HepG2 (cell line): ENCODE measurements around the gene PPP6R2. TPM values are rescaled to one million over a fixed set of nuclear protein-coding genes. Genes with fewer than 3 reads are reported as not detected.

ENCODE experiments used
- CENPT ChIP-seq: sonication (generic); formaldehyde crosslinking; IDR thresholded peaks from 2 replicates; pipeline ENCODE4 v1.8.0; 2022; ENCODE audit warnings: low read depth, mild to moderate bottlenecking, moderate library complexity, missing genetic modification reagents
- E2F1 ChIP-seq: sonication (generic); formaldehyde crosslinking; IDR thresholded peaks from 2 replicates; pipeline ENCODE4 v1.5.0; 2020; ENCODE audit warnings: missing genetic modification reagents
- FOXP4 ChIP-seq: sonication (generic); formaldehyde crosslinking; IDR thresholded peaks from 2 replicates; pipeline ENCODE4 v1.4.0; 2020; ENCODE audit warnings: missing genetic modification reagents
- HNRNPLL ChIP-seq: fragments of 200-400 bp; formaldehyde crosslinking; IDR thresholded peaks from 2 replicates; pipeline ENCODE4 v1.6.1; 2017; ENCODE audit warnings: mild to moderate bottlenecking, low read depth, low read length; ENCODE audit not compliant: poor library complexity, severe bottlenecking
- HOXA5 ChIP-seq: sonication (generic); formaldehyde crosslinking; IDR thresholded peaks from 2 replicates; pipeline ENCODE4 v1.4.0; 2020; ENCODE audit warnings: missing genetic modification reagents
- KDM5B ChIP-seq: sonication (generic); formaldehyde crosslinking; IDR thresholded peaks from 2 replicates; pipeline ENCODE4 v1.4.0; 2020; ENCODE audit warnings: missing genetic modification reagents, mild to moderate bottlenecking, borderline replicate concordance
- KLF13 ChIP-seq: sonication (generic); formaldehyde crosslinking; IDR thresholded peaks from 2 replicates; pipeline ENCODE4 v1.4.0; 2020; ENCODE audit warnings: mild to moderate bottlenecking, missing genetic modification reagents
- KMT2B ChIP-seq: IDR thresholded peaks from 2 replicates; pipeline ENCODE4 v1.6.1; 2016; ENCODE audit warnings: missing genetic modification reagents, missing compliant biosample characterization
- MYC ChIP-seq: sonication (generic); formaldehyde crosslinking; IDR thresholded peaks from 2 replicates; pipeline ENCODE4 v1.9.0; 2021; ENCODE audit warnings: missing genetic modification reagents, borderline replicate concordance
- RNF2 ChIP-seq: fragments of 450-650 bp; conservative IDR thresholded peaks from 2 replicates; pipeline ENCODE4 v1.6.1; 2016; ENCODE audit warnings: low read depth
- SUZ12 ChIP-seq: fragments of 150-350 bp; IDR thresholded peaks from 2 replicates; pipeline ENCODE4 v1.6.1; 2014; ENCODE audit warnings: low read depth, low read length
- ZC3H13 ChIP-seq: sonication (generic); formaldehyde crosslinking; IDR thresholded peaks from 2 replicates; pipeline ENCODE4 v1.8.1; 2023; ENCODE audit warnings: mild to moderate bottlenecking, missing genetic modification reagents, moderate library complexity
- ZFY ChIP-seq: sonication (generic); formaldehyde crosslinking; IDR thresholded peaks from 2 replicates; pipeline ENCODE4 v1.4.0; 2020; ENCODE audit warnings: missing genetic modification reagents
- ZMYM4 ChIP-seq: sonication (generic); formaldehyde crosslinking; IDR thresholded peaks from 2 replicates; pipeline ENCODE4 v1.8.1; 2023; ENCODE audit warnings: mild to moderate bottlenecking, missing genetic modification reagents
- ZNF121 ChIP-seq: sonication (generic); formaldehyde crosslinking; IDR thresholded peaks from 2 replicates; pipeline ENCODE4 v1.5.0; 2020; ENCODE audit warnings: mild to moderate bottlenecking, missing genetic modification reagents
- ZNF18 ChIP-seq: sonication (generic); formaldehyde crosslinking; IDR thresholded peaks from 2 replicates; pipeline ENCODE4 v1.8.0; 2022; ENCODE audit warnings: mild to moderate bottlenecking, missing genetic modification reagents; ENCODE audit not compliant: insufficient replicate concordance
- ZNF292 ChIP-seq: sonication (generic); formaldehyde crosslinking; IDR thresholded peaks from 2 replicates; pipeline ENCODE4 v1.8.1; 2022; ENCODE audit warnings: mild to moderate bottlenecking, low read depth, missing genetic modification reagents, borderline replicate concordance
- ZNF550 ChIP-seq: sonication (generic); formaldehyde crosslinking; IDR thresholded peaks from 2 replicates; pipeline ENCODE4 v1.4.0; 2020; ENCODE audit warnings: mild to moderate bottlenecking, missing genetic modification reagents, borderline replicate concordance
- ZNF609 ChIP-seq: sonication (generic); formaldehyde crosslinking; IDR thresholded peaks from 2 replicates; pipeline ENCODE4 v1.4.0; 2020; ENCODE audit warnings: mild to moderate bottlenecking, missing genetic modification reagents, borderline replicate concordance
- polyA plus RNA-seq, 8 experiments: library from polyadenylated mRNA; depleted of rRNA in 3 of 8; stranded (reverse) in 7 of 8; unstranded in 1 of 8; fragments of >200 nt; fragmentation: Illumina TruSeq in 4 of 8; extraction: Trizol in 4 of 8; gene quantifications; 2 replicates each; pipeline versions ENCODE4 v1.2.1 to v1.2.3, GENCODE V29; 2011 to 2016; ENCODE audit warnings: low read depth in 4 of 8, missing spikeins in 1 of 8, mixed read lengths in 1 of 8; ENCODE audit not compliant: insufficient read depth in 1 of 8
- total RNA-seq, 5 experiments: library from RNA; depleted of rRNA; stranded (reverse); fragments of >200 nt; fragmentation: Illumina TruSeq; extraction: Trizol; gene quantifications; 2 replicates each; pipeline ENCODE4 v1.2.3, GENCODE V29; 2016; ENCODE audit warnings: low read depth in 1 of 5

Gene PPP6R2
- total and polyA plus RNA-seq, 2 of the 13 experiments (the other 11 are each of a cell fraction or from before 2014, with no cell fraction given): 55.0 to 102 TPM

GRCh38 chr22:50326956-50327710, 16.0 kb upstream of the PPP6R2 start, which contains the start of gene DENND6B (continued):
- peak; percentile 73 for TF ChIP-seq E2F1 (CRISPR knock-in tag)
- TF ChIP-seq HNRNPLL: peak; percentile 48
- peak; percentile 31 for TF ChIP-seq ZMYM4
- TF ChIP-seq SUZ12: no peak
- 0 out of 2 replicates have a peak, but pooled peaks have one; percentile 71 for TF ChIP-seq ZC3H13 (CRISPR knock-in tag)
- peak; percentile 71; the same call in 1 of the 2 replicates for TF ChIP-seq MYC (CRISPR knock-in tag)
- TF ChIP-seq RNF2: peak; percentile 18; the same call in 1 of the 2 replicates
- peak; percentile 22; the same call in 1 of the 2 replicates for TF ChIP-seq KMT2B (CRISPR knock-in tag)
- peak; percentile 67 for TF ChIP-seq ZNF18 (CRISPR knock-in tag)
- TF ChIP-seq KLF13: peak; percentile 96
- 0 out of 2 replicates have a peak, but pooled peaks have one; percentile 42 for TF ChIP-seq ZNF292 (CRISPR knock-in tag)
- TF ChIP-seq FOXP4 (CRISPR knock-in tag): peak; percentile 33; the same call in 1 of the 2 replicates
- peak; percentile 44; the same call in 1 of the 2 replicates for TF ChIP-seq ZNF121 (CRISPR knock-in tag)
- TF ChIP-seq CENPT (CRISPR knock-in tag): no peak
- TF ChIP-seq ZNF609 (CRISPR knock-in tag): peak; percentile 44; the same call in 1 of the 2 replicates
- peak; percentile 83; the same call in 1 of the 2 replicates for TF ChIP-seq HOXA5 (CRISPR knock-in tag)
- TF ChIP-seq ZFY (CRISPR knock-in tag): peak; percentile 99
- peak; percentile 84 for TF ChIP-seq KDM5B (CRISPR knock-in tag)
- peak; percentile 63; the same call in 1 of the 2 replicates for TF ChIP-seq ZNF550 (CRISPR knock-in tag)
